Astrocyte of the spinal cord (primary cell): ENCODE results near the gene KAZN.

Experiments used
- DNase-seq: peaks from one replicate; pipeline ENCODE4 v3.0.0; 2011; ENCODE audit warnings: low read depth, low spot score
- H3K4me3 ChIP-seq: 2 replicates; pipeline ENCODE4 v1.5.1; 2011; ENCODE audit warnings: low read depth, mild to moderate bottlenecking, low read length, moderate library complexity
- in situ Hi-C: cut with HindIII; loops from 2 replicates; pipeline ENCODE4 v1.10.0; 2017; ENCODE audit warnings: low sequenced_read_pairs
- TF ChIP-seq, protein P1 (sequence below): IDR thresholded peaks from 2 replicates; pipeline ENCODE4 v1.5.1; 2012; ENCODE audit warnings: low read depth, mild to moderate bottlenecking, low read length, inconsistent platforms

The KAZN gene

DNA sequence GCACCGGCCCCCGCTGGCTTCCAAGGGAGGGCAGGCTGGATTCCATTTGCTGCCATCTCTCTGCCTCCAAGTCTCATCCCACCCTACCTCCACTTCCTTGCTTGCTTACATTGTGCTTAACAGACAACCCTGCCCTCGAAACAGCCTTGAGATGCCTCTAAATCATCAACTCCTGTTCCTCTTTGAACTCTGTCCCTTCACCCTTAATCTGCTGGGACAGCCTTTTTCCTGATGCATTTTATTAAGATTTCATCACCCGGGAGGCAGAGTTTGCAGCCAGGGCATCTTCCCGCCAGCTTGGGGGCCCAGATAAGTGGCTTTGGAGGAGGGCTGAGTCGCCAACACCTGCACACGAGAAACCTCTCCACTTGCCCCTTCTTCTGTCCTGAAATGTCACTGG lies 192.5 kb downstream of the KAZN start:
- in situ Hi-C loops = no loop called here
- TF ChIP-seq, protein P1, sequence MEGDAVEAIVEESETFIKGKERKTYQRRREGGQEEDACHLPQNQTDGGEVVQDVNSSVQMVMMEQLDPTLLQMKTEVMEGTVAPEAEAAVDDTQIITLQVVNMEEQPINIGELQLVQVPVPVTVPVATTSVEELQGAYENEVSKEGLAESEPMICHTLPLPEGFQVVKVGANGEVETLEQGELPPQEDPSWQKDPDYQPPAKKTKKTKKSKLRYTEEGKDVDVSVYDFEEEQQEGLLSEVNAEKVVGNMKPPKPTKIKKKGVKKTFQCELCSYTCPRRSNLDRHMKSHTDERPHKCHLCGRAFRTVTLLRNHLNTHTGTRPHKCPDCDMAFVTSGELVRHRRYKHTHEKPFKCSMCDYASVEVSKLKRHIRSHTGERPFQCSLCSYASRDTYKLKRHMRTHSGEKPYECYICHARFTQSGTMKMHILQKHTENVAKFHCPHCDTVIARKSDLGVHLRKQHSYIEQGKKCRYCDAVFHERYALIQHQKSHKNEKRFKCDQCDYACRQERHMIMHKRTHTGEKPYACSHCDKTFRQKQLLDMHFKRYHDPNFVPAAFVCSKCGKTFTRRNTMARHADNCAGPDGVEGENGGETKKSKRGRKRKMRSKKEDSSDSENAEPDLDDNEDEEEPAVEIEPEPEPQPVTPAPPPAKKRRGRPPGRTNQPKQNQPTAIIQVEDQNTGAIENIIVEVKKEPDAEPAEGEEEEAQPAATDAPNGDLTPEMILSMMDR = no peak
- no peak overlapping the region for H3K4me3 ChIP-seq
- no peak for DNase-seq

DNA sequence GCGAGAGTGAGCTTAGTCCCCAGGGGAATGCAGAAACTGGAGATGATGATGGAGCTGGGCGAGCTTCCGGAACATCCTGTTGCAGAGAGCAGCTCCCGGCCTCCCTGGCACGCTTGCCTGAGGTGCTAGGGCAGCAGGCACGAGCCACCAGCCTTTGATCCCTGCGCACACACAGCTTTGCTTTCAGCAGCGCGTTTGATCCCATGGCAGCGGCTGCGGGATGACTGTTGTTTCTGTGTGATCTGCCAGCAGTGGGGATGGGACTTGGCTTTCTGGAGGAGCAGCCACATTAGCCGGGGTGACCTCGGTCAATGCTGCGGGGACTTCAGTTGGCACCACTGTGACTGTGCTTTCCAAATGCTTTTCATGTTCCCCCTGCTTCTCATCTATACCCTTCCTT lies 193.2 kb downstream of the KAZN start:
- DNase-seq = no peak
- in situ Hi-C loops = no loop called here

DNA sequence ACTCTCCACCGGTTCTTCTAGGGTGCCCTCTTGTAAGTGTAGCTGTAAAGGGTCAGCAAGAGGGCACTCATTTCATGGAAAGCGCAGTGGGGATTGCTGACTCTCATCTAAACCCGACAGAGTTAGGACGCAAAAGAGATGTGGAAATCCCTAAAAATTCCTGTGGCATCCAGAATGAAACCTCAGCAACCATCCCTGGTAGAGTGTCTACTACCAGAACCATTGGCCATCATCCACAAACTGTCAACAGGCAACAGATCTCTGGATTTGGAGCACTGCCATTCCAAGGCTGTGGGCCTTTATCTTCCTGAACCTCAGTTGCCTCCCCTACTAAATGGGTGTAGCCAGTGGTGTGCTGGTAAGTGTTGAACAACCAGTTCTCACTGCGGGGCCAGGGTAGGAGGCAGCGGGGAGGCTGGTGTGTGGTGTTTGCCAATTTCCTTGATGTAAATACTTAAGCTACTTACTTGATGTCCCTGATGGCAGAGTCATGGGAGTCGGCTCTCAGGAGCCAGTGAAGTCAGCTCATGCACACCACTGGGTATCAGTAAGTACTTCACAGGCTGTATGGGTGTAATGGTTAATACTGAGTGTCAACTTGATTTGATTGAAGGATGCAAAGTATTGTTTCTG lies 195.8 kb downstream of the KAZN start:
- TF ChIP-seq, protein P1 = no peak
- no peak overlapping the region for H3K4me3 ChIP-seq
- no peak for DNase-seq
- in situ Hi-C loops = no loop called here

More for the DNA sequence above, 193.2 kb downstream of the KAZN start:
- TF ChIP-seq, protein P1 = no peak
- H3K4me3 ChIP-seq = no peak overlapping the region

DNA sequence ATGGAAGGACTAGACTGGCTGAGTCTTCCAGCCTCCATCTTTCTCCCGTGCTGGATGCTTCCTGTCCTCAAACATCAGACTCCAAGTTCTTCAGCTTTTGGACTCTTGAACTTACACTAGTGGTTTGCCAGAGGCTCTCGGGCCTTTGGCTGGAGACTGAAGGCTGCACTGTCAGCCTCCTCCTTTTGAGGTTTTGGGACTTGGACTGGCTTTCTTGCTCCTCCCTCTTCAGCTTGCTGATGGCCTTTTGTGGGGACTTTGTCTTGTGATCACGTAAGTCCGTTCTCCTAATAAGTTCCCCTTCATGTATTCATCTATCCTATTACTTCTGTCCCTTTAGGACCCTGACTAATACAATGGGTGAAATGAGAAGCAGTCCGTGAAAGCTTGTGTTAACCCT lies 196.4 kb downstream of the KAZN start:
- TF ChIP-seq, protein P1 = no peak
- DNase-seq = no peak
- in situ Hi-C loops = no loop called here
- no peak overlapping the region for H3K4me3 ChIP-seq

DNA sequence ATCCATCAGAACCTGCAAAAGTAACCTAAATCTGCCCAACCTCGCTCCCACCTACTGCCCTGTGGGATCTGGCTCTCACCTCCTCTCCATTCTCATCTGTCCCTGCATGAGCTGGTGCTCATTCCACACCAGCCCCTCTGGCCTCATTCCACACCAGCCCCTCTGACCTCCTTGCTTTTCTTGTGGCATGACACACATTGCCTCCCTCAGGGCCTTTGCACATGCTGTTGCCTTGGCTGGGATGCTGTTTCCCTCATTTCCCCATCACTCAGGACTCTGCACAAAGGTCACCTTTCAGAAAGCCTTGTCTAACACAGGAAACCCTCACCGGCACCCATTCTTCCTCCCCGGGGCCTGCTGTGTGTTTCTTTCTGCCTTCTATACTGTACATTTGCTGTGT lies 197.1 kb downstream of the KAZN start:
- DNase-seq = no peak
- in situ Hi-C loops = no loop called here
- H3K4me3 ChIP-seq = no peak overlapping the region
- TF ChIP-seq, protein P1 = no peak

DNA sequence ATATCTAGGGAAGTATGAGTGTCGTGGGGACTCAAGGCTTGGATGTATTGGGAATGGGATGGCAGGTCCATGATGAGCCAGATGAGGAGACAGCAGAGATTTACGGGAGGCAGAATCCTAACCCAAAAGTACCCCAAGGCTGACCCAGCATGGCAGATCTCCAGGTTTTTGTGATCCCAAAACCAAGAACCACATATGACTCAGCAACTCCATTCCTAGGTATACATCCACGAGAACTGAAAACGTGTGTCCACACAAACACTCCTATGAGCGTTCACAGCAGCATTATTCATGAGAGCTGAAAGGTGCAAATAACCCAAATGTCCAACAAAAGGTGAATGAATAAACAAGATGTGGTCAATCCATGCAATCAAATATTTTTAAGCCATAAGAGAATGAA lies 201.5 kb downstream of the KAZN start:
- no peak for DNase-seq
- no peak overlapping the region for H3K4me3 ChIP-seq
- in situ Hi-C loops = no loop called here
- TF ChIP-seq, protein P1 = no peak
